Activated T-helper 17 cell treated with anti-CD3 and anti-CD28 coated beads, Interleukin-2, amount 50 U/mL, for 72 hours (primary cell): ENCODE results near the gene MOB1B. TPM values are rescaled to one million over a fixed set of nuclear protein-coding genes. Genes with fewer than 3 reads are reported as not detected.
A peak's percentile ranks its signal among the peaks of the same experiment; 100 is the strongest.

ENCODE experiments used
- ATAC-seq: fragments of 150-1000 bp; cut with Tn5 transposase; replicated peaks from 2 replicates; pipeline ENCODE4 v1.10.0; 2021; ENCODE audit warnings: mild to moderate bottlenecking, moderate library complexity
- H3K27ac Mint-ChIP-seq: one replicate; pipeline ENCODE4 v1.8.0; 2022; ENCODE audit warnings: mixed read lengths
- H3K27me3 Mint-ChIP-seq: one replicate; pipeline ENCODE4 v1.8.0; 2022; ENCODE audit warnings: mixed read lengths
- H3K36me3 Mint-ChIP-seq: one replicate; pipeline ENCODE4 v1.8.0; 2022; ENCODE audit warnings: low read depth, mild to moderate bottlenecking, mixed read lengths
- H3K4me1 Mint-ChIP-seq: one replicate; pipeline ENCODE4 v1.8.0; 2022; ENCODE audit warnings: mixed read lengths
- H3K4me3 Mint-ChIP-seq: one replicate; pipeline ENCODE4 v1.8.0; 2022; ENCODE audit warnings: mild to moderate bottlenecking, mixed read lengths
- H3K9me3 Mint-ChIP-seq: one replicate; pipeline ENCODE4 v1.8.0; 2022; ENCODE audit warnings: mixed read lengths
- total RNA-seq, 2 donors: library from RNA; stranded (reverse); gene quantifications; one replicate each; pipeline ENCODE4 v1.2.3, GENCODE V29; 2022

The MOB1B gene
- total RNA-seq = 10 to 100 TPM; 16.6 to 21.2 TPM

DNA sequence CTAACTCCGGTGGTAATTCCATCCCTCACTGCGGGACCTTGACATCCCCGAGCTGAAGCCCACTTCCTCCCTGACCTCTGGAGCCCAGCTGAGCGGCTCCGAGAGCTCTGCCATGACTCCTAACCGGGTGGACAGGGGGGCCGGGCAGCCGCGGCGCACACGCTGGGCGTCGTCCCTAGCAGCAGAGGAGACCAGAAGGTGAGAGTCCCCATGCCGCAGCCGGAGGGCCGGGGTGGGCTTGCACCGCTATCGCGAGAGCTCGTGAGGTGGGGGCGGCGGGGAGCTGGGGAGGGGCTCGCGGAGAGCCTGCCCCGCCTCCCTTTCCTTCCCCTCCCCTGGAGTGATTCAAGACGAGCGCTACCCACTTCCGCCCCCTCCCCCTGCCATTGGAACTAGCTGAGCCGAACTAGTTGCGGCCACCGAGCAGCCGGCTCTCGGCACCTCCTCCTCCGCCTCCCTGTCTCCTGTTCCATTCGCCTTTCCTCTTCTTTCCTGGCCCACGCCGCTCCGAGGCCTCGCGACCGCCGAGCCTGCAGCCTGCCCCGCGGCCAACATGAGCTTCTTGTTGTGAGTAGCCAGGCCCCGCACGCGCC lies at the start of gene MOB1B:
TSS of gene MOB1B (plus strand) at position 386 of the 593 bp plus-strand sequence. CDS start at position 554, 168 bp downstream.
- peaks cover 9% of the 10 kb centered on the region for H3K4me1 Mint-ChIP-seq
- no peaks in the 10 kb centered on the region for H3K27me3 Mint-ChIP-seq
- H3K9me3 Mint-ChIP-seq = no peaks in the 10 kb centered on the region
- H3K4me3 Mint-ChIP-seq = peak within 1 kb of the TSS; percentile 97
- peak within 1 kb of the TSS; percentile 94 for H3K27ac Mint-ChIP-seq
- H3K36me3 Mint-ChIP-seq = peaks cover 18% of the 10 kb centered on the region
- peak; percentile 96 for ATAC-seq

DNA sequence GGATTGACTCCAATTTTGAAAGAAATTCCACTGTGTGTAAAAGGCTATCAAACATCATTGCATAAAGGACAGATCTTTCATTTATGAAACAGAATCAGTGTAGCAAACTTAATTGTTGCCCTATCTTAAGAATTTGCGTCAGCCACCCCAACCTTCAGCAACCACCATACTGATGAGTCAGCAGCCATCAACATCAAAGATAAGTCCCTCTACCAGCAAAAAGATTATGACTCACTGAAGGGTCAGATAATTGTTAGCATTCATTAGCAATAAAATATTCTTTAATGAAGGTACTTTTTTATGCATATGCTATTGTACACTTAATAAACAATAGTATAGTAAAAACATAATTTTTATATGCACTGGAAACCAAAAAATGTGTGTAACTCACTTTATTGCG lies 46.7 kb upstream of the MOB1B start:
- Mint-ChIP-seq H3K36me3 (no peaks in the 10 kb centered on the region), H3K9me3 (no peaks in the 10 kb centered on the region), H3K4me1 (no peaks in the 10 kb centered on the region), H3K4me3 (no peak overlapping the region), H3K27me3 (no peaks in the 10 kb centered on the region), H3K27ac (no peak overlapping the region)
- ATAC-seq = no peak

DNA sequence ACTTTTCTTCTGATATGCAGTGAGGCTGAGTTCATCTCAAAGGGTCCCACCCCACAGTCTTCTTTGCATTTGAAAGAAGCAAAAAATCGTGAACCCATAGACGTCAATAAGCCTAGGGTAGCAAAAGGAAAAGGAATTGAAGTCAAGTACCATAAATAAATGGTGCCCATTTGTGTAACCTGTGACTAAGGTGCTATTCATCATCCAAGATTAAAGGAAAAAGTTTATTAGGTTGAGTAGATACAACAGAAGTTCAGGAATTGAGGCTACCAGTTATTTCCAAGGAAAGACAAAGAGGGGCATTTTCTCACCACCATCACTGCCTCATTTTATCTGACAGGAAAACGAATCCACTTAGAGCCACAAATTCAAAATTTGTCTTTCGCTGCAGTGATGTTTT lies 43.7 kb upstream of the MOB1B start:
- Mint-ChIP-seq H3K9me3 (no peaks in the 10 kb centered on the region), H3K27me3 (no peaks in the 10 kb centered on the region), H3K36me3 (no peaks in the 10 kb centered on the region), H3K4me3 (no peak overlapping the region), H3K4me1 (no peaks in the 10 kb centered on the region), H3K27ac (no peak overlapping the region)
- ATAC-seq = no peak

- Mint-ChIP-seq H3K4me1 (no peaks in the 10 kb centered on the region), H3K27me3 (no peaks in the 10 kb centered on the region), H3K27ac (no peak overlapping the region), H3K9me3 (no peaks in the 10 kb centered on the region), H3K4me3 (no peak overlapping the region), H3K36me3 (no peaks in the 10 kb centered on the region)
- ATAC-seq = no peak
Observed at GRCh38 chr4:70859066-70859465, 43.1 kb upstream of the MOB1B start.

DNA sequence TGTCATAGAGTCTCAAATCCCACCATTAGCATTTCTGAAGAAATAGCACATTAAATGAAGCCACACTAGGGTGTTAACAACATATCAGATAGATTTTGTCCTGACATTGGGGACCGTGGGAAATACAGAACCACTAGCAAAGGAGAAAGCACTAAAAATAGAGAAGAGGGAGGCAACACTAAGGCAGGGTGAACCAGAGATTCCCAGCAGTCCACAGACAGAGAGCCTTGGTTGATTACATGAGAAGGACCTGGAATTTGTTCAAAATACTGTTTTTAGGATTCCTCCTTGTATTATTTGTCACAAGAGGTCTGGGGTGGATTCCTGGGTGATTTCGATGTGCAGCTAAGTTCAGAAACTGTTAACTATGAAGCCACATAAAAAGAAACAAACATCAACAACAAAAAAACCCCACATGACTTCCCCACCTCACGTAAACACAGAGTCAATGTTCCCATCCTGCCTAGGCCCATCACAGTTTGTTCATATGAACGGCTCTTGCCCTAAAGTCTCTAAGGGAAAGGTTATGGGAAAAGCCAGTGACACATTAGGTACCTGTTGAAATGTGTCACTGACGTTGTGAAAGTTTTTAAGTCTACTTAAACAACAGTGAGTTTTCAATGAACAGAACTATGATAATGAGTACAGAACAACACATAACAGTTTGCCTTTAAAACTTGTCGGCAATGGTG lies 38.9 kb upstream of the MOB1B start:
- Mint-ChIP-seq H3K4me1 (no peaks in the 10 kb centered on the region), H3K4me3 (peak overlapping the region; percentile 3), H3K9me3 (no peaks in the 10 kb centered on the region), H3K27me3 (no peaks in the 10 kb centered on the region), H3K27ac (peak overlapping the region; percentile 28), H3K36me3 (no peaks in the 10 kb centered on the region)
- peak; percentile 98 for ATAC-seq

GRCh38 chr4:70868778-70869177 lies 33.4 kb upstream of the MOB1B start:
- Mint-ChIP-seq H3K36me3 (no peaks in the 10 kb centered on the region), H3K27me3 (no peaks in the 10 kb centered on the region), H3K4me3 (no peak overlapping the region), H3K9me3 (no peaks in the 10 kb centered on the region), H3K27ac (no peak overlapping the region), H3K4me1 (no peaks in the 10 kb centered on the region)
- ATAC-seq = no peak

GRCh38 chr4:70873216-70873615 lies 29.0 kb upstream of the MOB1B start:
- no peak overlapping the region for H3K4me3 Mint-ChIP-seq
- H3K4me1 Mint-ChIP-seq = no peaks in the 10 kb centered on the region
- H3K9me3 Mint-ChIP-seq = no peaks in the 10 kb centered on the region
- H3K27me3 Mint-ChIP-seq = no peaks in the 10 kb centered on the region
- no peak for ATAC-seq
- no peak overlapping the region for H3K27ac Mint-ChIP-seq
- no peaks in the 10 kb centered on the region for H3K36me3 Mint-ChIP-seq

GRCh38 chr4:70874268-70875156 lies 27.7 kb upstream of the MOB1B start:
- Mint-ChIP-seq H3K9me3 (no peaks in the 10 kb centered on the region), H3K4me1 (no peaks in the 10 kb centered on the region)

GRCh38 chr4:70877556-70877955 lies 24.6 kb upstream of the MOB1B start:
- no peaks in the 10 kb centered on the region for H3K9me3 Mint-ChIP-seq
- no peaks in the 10 kb centered on the region for H3K27me3 Mint-ChIP-seq
- H3K4me1 Mint-ChIP-seq = no peaks in the 10 kb centered on the region
- no peak for ATAC-seq
- no peaks in the 10 kb centered on the region for H3K36me3 Mint-ChIP-seq
- H3K27ac Mint-ChIP-seq = no peak overlapping the region
- no peak overlapping the region for H3K4me3 Mint-ChIP-seq

More at GRCh38 chr4:70874268-70875156, 27.7 kb upstream of the MOB1B start:
- no peaks in the 10 kb centered on the region for H3K36me3 Mint-ChIP-seq
- ATAC-seq = no peak
- no peak overlapping the region for H3K4me3 Mint-ChIP-seq
- no peak overlapping the region for H3K27ac Mint-ChIP-seq
- H3K27me3 Mint-ChIP-seq = no peaks in the 10 kb centered on the region

DNA sequence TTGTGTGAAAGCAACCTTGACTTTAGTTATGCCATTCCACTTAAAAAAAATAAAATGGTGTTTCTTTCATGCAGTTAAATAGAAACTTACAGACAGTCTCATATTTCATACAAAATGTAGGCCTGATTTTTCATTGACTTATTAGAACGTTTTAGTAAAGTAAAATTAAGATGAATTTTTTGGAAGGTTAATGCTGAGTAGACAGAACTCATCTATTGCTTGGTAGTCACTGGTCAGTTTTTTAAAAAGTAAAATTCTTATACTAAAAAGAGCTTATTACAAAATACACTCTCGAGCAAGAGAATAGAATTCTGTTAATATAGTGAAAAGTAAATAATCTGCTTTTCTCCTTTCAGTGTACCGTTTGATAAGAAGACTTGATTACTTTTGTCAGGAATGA lies 21.4 kb upstream of the MOB1B start:
- no peak overlapping the region for H3K27ac Mint-ChIP-seq

GRCh38 chr4:70885174-70885573 lies 17.0 kb upstream of the MOB1B start:
- Mint-ChIP-seq H3K4me1 (no peaks in the 10 kb centered on the region), H3K36me3 (no peaks in the 10 kb centered on the region), H3K27ac (no peak overlapping the region), H3K27me3 (peaks cover 3% of the 10 kb centered on the region), H3K9me3 (no peaks in the 10 kb centered on the region), H3K4me3 (no peak overlapping the region)
- no peak for ATAC-seq

More for the DNA sequence above, 21.4 kb upstream of the MOB1B start:
- H3K4me3 Mint-ChIP-seq = no peak overlapping the region
- no peaks in the 10 kb centered on the region for H3K9me3 Mint-ChIP-seq
- peaks cover 3% of the 10 kb centered on the region for H3K27me3 Mint-ChIP-seq
- no peaks in the 10 kb centered on the region for H3K36me3 Mint-ChIP-seq
- no peak for ATAC-seq
- H3K4me1 Mint-ChIP-seq = no peaks in the 10 kb centered on the region

GRCh38 chr4:70892086-70892769 lies 9.9 kb upstream of the MOB1B start:
- Mint-ChIP-seq H3K27ac (no peak overlapping the region), H3K9me3 (no peaks in the 10 kb centered on the region), H3K4me3 (no peak overlapping the region), H3K4me1 (no peaks in the 10 kb centered on the region), H3K27me3 (no peaks in the 10 kb centered on the region), H3K36me3 (no peaks in the 10 kb centered on the region)
- no peak for ATAC-seq

GRCh38 chr4:70893790-70894189 lies 8.4 kb upstream of the MOB1B start:
- Mint-ChIP-seq H3K27ac (no peak overlapping the region), H3K9me3 (no peaks in the 10 kb centered on the region), H3K4me1 (no peaks in the 10 kb centered on the region), H3K27me3 (no peaks in the 10 kb centered on the region), H3K36me3 (no peaks in the 10 kb centered on the region), H3K4me3 (no peak overlapping the region)
- no peak for ATAC-seq

- no peak overlapping the region for H3K4me3 Mint-ChIP-seq
- no peaks in the 10 kb centered on the region for H3K36me3 Mint-ChIP-seq
- H3K27me3 Mint-ChIP-seq = no peaks in the 10 kb centered on the region
- ATAC-seq = no peak
- no peak overlapping the region for H3K27ac Mint-ChIP-seq
- no peaks in the 10 kb centered on the region for H3K4me1 Mint-ChIP-seq
- H3K9me3 Mint-ChIP-seq = no peaks in the 10 kb centered on the region
Observed at GRCh38 chr4:70895405-70895804, 6.8 kb upstream of the MOB1B start.
